HCT116 (cell line): ENCODE measurements around the gene EYA2. TPM values are rescaled to one million over a fixed set of nuclear protein-coding genes. Genes with fewer than 3 reads are reported as not detected.

ENCODE experiments used
- ATAC-seq: fragments of 200-7000 bp; cut with Tn5 transposase; 2 replicates; pipeline ENCODE4 v1.9.1; 2020; ENCODE audit warnings: mild to moderate bottlenecking, moderate library complexity
- BruUV-seq: library from RNA; stranded (reverse); fragments of 400-500 nt; replicated peaks from 2 replicates; lab custom pipeline; 2021; lab: Mats Ljungman, UMichigan
- CTCF ChIA-PET: fragments of 300-600 bp; sonication (Branson Sonifier 250); formaldehyde crosslinking; loops from one replicate; lab custom pipeline; 2021; ENCODE audit warnings: antibody characterized with exemption; lab: Charles Lee
- POLR2A ChIA-PET: fragments of 300-600, 350-600 bp; sonication (Branson Sonifier 250); formaldehyde crosslinking; loops from one replicate; lab custom pipeline; 2021; ENCODE audit warnings: antibody characterized with exemption; lab: Charles Lee
- RAD21 ChIA-PET, 2 experiments: fragments of 300-600 bp; sonication (Branson Sonifier 250); formaldehyde crosslinking; loops; one replicate each; lab custom pipeline; 2023; ENCODE audit warnings: low total read pairs in 2 of 2; ENCODE audit not compliant: uncharacterized antibody in 2 of 2, unreplicated experiment in 2 of 2, low non-redundant PET in 1 of 2; lab: Charles Lee
- DNase-seq: peaks from one replicate; pipeline ENCODE4 v3.0.0-alpha.2; 2010; ENCODE audit warnings: low read depth, low spot score
- H2AFZ ChIP-seq: fragments of 200-600 bp; shearing (Covaris generic), sonication (generic); 2 replicates; pipeline ENCODE4 v1.6.1; 2017; ENCODE audit warnings: low read depth, mixed run types, mixed read lengths, antibody characterized with exemption, low read length; ENCODE audit not compliant: poor library complexity, severe bottlenecking
- H3K27ac ChIP-seq: 2 replicates; pipeline ENCODE4 v1.5.1; 2012; ENCODE audit warnings: low read depth, low read length
- H3K27me3 ChIP-seq: fragments of 200-600 bp; sonication (generic); 2 replicates; pipeline ENCODE4 v1.6.1; 2016; ENCODE audit warnings: mixed run types, low read length, mixed read lengths; ENCODE audit not compliant: insufficient read depth
- H3K36me3 ChIP-seq, 2 experiments: fragments of 200-500 bp in 1 of 2; fragments of 200-600 bp in 1 of 2; sonication (Bioruptor generic) in 1 of 2; sonication (generic) in 1 of 2; 2 replicates each; pipeline versions ENCODE4 v1.5.1 to v1.6.1; 2014 to 2016; ENCODE audit warnings: low read length in 2 of 2, inconsistent platforms in 1 of 2, mixed read lengths in 1 of 2, mixed run types in 1 of 2; ENCODE audit not compliant: insufficient read depth in 2 of 2, control insufficient read depth in 1 of 2
- H3K4me1 ChIP-seq, 2 experiments: fragments of 200-600 bp in 1 of 2; sonication (generic) in 1 of 2; 2 replicates each; pipeline versions ENCODE4 v1.5.1 to v1.6.1; 2012 to 2017; ENCODE audit warnings: low read length in 2 of 2, inconsistent platforms in 1 of 2, mild to moderate bottlenecking in 1 of 2, mixed read lengths in 1 of 2, mixed run types in 1 of 2, moderate library complexity in 1 of 2; ENCODE audit not compliant: insufficient read depth in 2 of 2, control insufficient read depth in 1 of 2
- H3K4me2 ChIP-seq: fragments of 200-600 bp; sonication (generic); 2 replicates; pipeline ENCODE4 v1.6.1; 2017; ENCODE audit warnings: mixed run types, low read length, mixed read lengths
- H3K4me3 ChIP-seq, 2 experiments: fragments of 200-600 bp in 1 of 2; sonication (generic) in 1 of 2; replicated peaks in 1 of 2; 2 replicates each; pipeline ENCODE4 v1.5.1; 2011 to 2016; ENCODE audit warnings: low read length in 2 of 2, control low read depth in 1 of 2, low read depth in 1 of 2, mild to moderate bottlenecking in 1 of 2, mixed read lengths in 1 of 2, mixed run types in 1 of 2
- H3K79me2 ChIP-seq: fragments of 200-600 bp; sonication (generic); 2 replicates; pipeline ENCODE4 v1.6.1; 2017; ENCODE audit warnings: mild to moderate bottlenecking, mixed run types, low read length, moderate library complexity, mixed read lengths; ENCODE audit not compliant: insufficient read depth
- H3K9ac ChIP-seq: fragments of 200-600 bp; sonication (generic); 2 replicates; pipeline ENCODE4 v1.6.1; 2016; ENCODE audit warnings: low read length, mixed read lengths
- H3K9me2 ChIP-seq: fragments of 200-600 bp; sonication (generic), shearing (Covaris generic); 2 replicates; pipeline ENCODE4 v1.6.1; 2017; ENCODE audit warnings: mixed run types, mild to moderate bottlenecking, moderate library complexity; ENCODE audit not compliant: insufficient read depth
- H3K9me3 ChIP-seq, 2 experiments: fragments of 200-500 bp in 1 of 2; fragments of 200-600 bp in 1 of 2; sonication (Bioruptor generic) in 1 of 2; sonication (generic) in 1 of 2; 2 replicates each; pipeline ENCODE4 v1.6.1; 2014 to 2017; ENCODE audit warnings: low read length in 2 of 2, mixed read lengths in 2 of 2, inconsistent platforms in 1 of 2, low read depth in 1 of 2, mild to moderate bottlenecking in 1 of 2, mixed run types in 1 of 2, moderate library complexity in 1 of 2; ENCODE audit not compliant: control insufficient read depth in 1 of 2, insufficient read depth in 1 of 2
- H4K20me1 ChIP-seq: fragments of 200-600 bp; sonication (generic), shearing (Covaris generic); 2 replicates; pipeline ENCODE4 v1.6.1; 2017; ENCODE audit warnings: mixed run types, mild to moderate bottlenecking, moderate library complexity; ENCODE audit not compliant: insufficient read depth
- CBX3 ChIP-seq: IDR thresholded peaks from 2 replicates; pipeline ENCODE4 v1.6.1; 2012; ENCODE audit warnings: low read depth
- ELF1 ChIP-seq: IDR thresholded peaks from 2 replicates; pipeline ENCODE4 v1.6.1; 2012; ENCODE audit warnings: low read depth, borderline replicate concordance
- EZH2 ChIP-seq: fragments of 200-600 bp; sonication (generic); IDR thresholded peaks from 2 replicates; pipeline ENCODE4 v1.6.1; 2017; ENCODE audit warnings: antibody characterized with exemption, mixed run types
- EZH2phosphoT487 ChIP-seq: fragments of 200-600 bp; IDR thresholded peaks from 2 replicates; pipeline ENCODE4 v1.6.1; 2018; ENCODE audit warnings: antibody characterized with exemption, borderline replicate concordance
- FOSL1 ChIP-seq: IDR thresholded peaks from 2 replicates; pipeline ENCODE4 v1.6.1; 2012; ENCODE audit warnings: low read depth
- JUND ChIP-seq: IDR thresholded peaks from 2 replicates; pipeline ENCODE4 v1.6.1; 2012
- POLR2A ChIP-seq: IDR thresholded peaks from 2 replicates; pipeline ENCODE4 v1.7.0; 2011; ENCODE audit warnings: borderline replicate concordance; ENCODE audit not compliant: insufficient read depth, insufficient read length; ENCODE audit errors: extremely low read depth
- POLR2AphosphoS5 ChIP-seq: IDR thresholded peaks from 2 replicates; pipeline ENCODE4 v1.6.1; 2011; ENCODE audit warnings: mild to moderate bottlenecking, low read depth, low read length, moderate library complexity
- RAD21 ChIP-seq: IDR thresholded peaks from 2 replicates; pipeline ENCODE4 v1.6.1; 2012; ENCODE audit warnings: low read depth, mild to moderate bottlenecking
- SIN3A ChIP-seq: IDR thresholded peaks from 2 replicates; pipeline ENCODE4 v1.6.1; 2012; ENCODE audit warnings: low read depth
- SP1 ChIP-seq: IDR thresholded peaks from 2 replicates; pipeline ENCODE4 v1.6.1; 2012; ENCODE audit warnings: low read depth
- SRF ChIP-seq: IDR thresholded peaks from 2 replicates; pipeline ENCODE4 v1.6.1; 2012; ENCODE audit warnings: low read depth
- ZFX ChIP-seq: fragments of 450-650 bp; IDR thresholded peaks from 2 replicates; pipeline ENCODE4 v1.6.1; 2017
- ZNF274 ChIP-seq: fragments of 200-500 bp; sonication (Bioruptor generic); IDR thresholded peaks from 2 replicates; pipeline ENCODE4 v1.6.1; 2014; ENCODE audit warnings: mild to moderate bottlenecking, low read depth, low read length, inconsistent platforms
- intact Hi-C: fragments of 100-400 bp; cut with micrococcal nuclease; formaldehyde crosslinking; loops from 2 replicates; pipeline ENCODE4 v1.10.0; 2022
- total RNA-seq: library from RNA; stranded (reverse); gene quantifications from one replicate; pipeline ENCODE4 v1.2.1, GENCODE V29; 2021; ENCODE audit not compliant: unreplicated experiment
- TF ChIP-seq, protein P1 (sequence below), 3 experiments: fragments of 200-600 bp in 1 of 3; sonication (generic) in 1 of 3; IDR thresholded peaks in 2 of 3; conservative IDR thresholded peaks in 1 of 3; 2 replicates each; pipeline ENCODE4 v1.5.1; 2012 to 2017; ENCODE audit warnings: low read depth in 2 of 3, low read length in 2 of 3, antibody characterized with exemption in 1 of 3, borderline replicate concordance in 1 of 3, control low read depth in 1 of 3, mild to moderate bottlenecking in 1 of 3, mixed read lengths in 1 of 3, mixed run types in 1 of 3, moderate library complexity in 1 of 3; ENCODE audit not compliant: insufficient read depth in 1 of 3
- TF ChIP-seq, protein P2 (sequence below): IDR thresholded peaks from 2 replicates; pipeline ENCODE4 v1.6.1; 2012
- TF ChIP-seq, protein P3 (sequence below): IDR thresholded peaks from 2 replicates; pipeline ENCODE4 v1.6.1; 2012
- TF ChIP-seq, protein P4 (sequence below): IDR thresholded peaks from 2 replicates; pipeline ENCODE4 v1.6.1; 2012; ENCODE audit warnings: low read depth
- TF ChIP-seq, protein P5 (sequence below): IDR thresholded peaks from 2 replicates; pipeline ENCODE4 v1.6.1; 2011; ENCODE audit warnings: mild to moderate bottlenecking, low read length, moderate library complexity; ENCODE audit not compliant: insufficient replicate concordance; ENCODE audit errors: extremely low read depth

EYA2 gene
- total RNA-seq, 1 experiment from 2014 or later: not detected

DNA sequence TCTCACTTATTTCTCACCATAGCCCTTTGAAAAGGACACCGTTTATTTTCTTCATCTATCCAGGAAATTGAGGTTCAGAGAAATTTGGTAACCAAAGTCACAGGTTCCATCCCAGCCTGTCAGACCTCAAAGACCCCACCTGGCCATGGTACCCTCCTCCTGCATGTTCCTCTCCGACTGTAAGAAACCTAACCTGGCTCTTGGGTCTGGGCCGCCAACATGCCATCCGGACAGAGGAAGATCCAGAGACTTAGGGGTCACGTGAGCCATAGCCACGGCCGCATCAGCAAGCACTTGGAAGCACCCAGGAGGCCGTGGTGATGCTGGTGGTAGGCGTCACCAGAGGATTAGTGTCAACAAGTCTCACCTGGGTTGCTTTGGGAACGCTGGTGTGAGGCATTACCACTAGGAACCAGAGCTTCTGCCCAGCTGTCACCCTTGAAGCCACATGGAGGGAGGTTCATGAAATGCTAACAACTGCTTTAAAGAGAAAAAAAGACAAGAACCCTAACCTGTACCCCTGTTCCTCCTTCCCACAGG, 177.1 kb downstream of the EYA2 start:
- Histone ChIP-seq H3K9me2 (no peaks in the 10 kb centered on the region), H3K4me1 (no peaks in the 10 kb centered on the region), H3K9me3 (peaks cover 3 to 23% of the 10 kb centered on the region in 2 experiments; a peak in 3 of 4 replicates), H3K4me2 (no peak overlapping the region), H3K9ac (no peak overlapping the region), H3K79me2 (no peaks in the 10 kb centered on the region), H3K27ac (no peak overlapping the region), H3K4me3 (no peak overlapping the region), H2AFZ (no peak overlapping the region), H3K27me3 (no peaks in the 10 kb centered on the region), H3K36me3 (no peaks in the 10 kb centered on the region), H4K20me1 (no peaks in the 10 kb centered on the region)
- ATAC-seq (no peak), DNase-seq (no peak)
- no TSS peak for BruUV-seq
- POLR2A ChIA-PET: no interaction called here
- no peak for TF ChIP-seq SP1
- TF ChIP-seq JUND: no peak
- no peak for TF ChIP-seq SRF
- TF ChIP-seq SIN3A: no peak
- no peak for TF ChIP-seq POLR2AphosphoS5
- TF ChIP-seq, protein P1, sequence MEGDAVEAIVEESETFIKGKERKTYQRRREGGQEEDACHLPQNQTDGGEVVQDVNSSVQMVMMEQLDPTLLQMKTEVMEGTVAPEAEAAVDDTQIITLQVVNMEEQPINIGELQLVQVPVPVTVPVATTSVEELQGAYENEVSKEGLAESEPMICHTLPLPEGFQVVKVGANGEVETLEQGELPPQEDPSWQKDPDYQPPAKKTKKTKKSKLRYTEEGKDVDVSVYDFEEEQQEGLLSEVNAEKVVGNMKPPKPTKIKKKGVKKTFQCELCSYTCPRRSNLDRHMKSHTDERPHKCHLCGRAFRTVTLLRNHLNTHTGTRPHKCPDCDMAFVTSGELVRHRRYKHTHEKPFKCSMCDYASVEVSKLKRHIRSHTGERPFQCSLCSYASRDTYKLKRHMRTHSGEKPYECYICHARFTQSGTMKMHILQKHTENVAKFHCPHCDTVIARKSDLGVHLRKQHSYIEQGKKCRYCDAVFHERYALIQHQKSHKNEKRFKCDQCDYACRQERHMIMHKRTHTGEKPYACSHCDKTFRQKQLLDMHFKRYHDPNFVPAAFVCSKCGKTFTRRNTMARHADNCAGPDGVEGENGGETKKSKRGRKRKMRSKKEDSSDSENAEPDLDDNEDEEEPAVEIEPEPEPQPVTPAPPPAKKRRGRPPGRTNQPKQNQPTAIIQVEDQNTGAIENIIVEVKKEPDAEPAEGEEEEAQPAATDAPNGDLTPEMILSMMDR (IDR thresholded peaks at IDR 0.05 in 2 of 3, conservative IDR thresholded peaks at IDR 0.05 in 1 of 3; ENCODE audit: borderline replicate concordance in 1 of 3, insufficient read depth in 1 of 3, low read depth in 2 of 3, low read length in 2 of 3): no peak
- TF ChIP-seq, protein P2, sequence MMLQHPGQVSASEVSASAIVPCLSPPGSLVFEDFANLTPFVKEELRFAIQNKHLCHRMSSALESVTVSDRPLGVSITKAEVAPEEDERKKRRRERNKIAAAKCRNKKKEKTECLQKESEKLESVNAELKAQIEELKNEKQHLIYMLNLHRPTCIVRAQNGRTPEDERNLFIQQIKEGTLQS: no peak
- TF ChIP-seq ELF1: no peak
- TF ChIP-seq, protein P3, sequence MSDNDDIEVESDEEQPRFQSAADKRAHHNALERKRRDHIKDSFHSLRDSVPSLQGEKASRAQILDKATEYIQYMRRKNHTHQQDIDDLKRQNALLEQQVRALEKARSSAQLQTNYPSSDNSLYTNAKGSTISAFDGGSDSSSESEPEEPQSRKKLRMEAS: no peak
- TF ChIP-seq FOSL1: no peak
- TF ChIP-seq EZH2phosphoT487: no peak
- no peak for TF ChIP-seq CBX3
- TF ChIP-seq RAD21: no peak
- TF ChIP-seq POLR2A: no peak
- TF ChIP-seq EZH2: no peak
- TF ChIP-seq ZFX: no peak
- TF ChIP-seq, protein P4, sequence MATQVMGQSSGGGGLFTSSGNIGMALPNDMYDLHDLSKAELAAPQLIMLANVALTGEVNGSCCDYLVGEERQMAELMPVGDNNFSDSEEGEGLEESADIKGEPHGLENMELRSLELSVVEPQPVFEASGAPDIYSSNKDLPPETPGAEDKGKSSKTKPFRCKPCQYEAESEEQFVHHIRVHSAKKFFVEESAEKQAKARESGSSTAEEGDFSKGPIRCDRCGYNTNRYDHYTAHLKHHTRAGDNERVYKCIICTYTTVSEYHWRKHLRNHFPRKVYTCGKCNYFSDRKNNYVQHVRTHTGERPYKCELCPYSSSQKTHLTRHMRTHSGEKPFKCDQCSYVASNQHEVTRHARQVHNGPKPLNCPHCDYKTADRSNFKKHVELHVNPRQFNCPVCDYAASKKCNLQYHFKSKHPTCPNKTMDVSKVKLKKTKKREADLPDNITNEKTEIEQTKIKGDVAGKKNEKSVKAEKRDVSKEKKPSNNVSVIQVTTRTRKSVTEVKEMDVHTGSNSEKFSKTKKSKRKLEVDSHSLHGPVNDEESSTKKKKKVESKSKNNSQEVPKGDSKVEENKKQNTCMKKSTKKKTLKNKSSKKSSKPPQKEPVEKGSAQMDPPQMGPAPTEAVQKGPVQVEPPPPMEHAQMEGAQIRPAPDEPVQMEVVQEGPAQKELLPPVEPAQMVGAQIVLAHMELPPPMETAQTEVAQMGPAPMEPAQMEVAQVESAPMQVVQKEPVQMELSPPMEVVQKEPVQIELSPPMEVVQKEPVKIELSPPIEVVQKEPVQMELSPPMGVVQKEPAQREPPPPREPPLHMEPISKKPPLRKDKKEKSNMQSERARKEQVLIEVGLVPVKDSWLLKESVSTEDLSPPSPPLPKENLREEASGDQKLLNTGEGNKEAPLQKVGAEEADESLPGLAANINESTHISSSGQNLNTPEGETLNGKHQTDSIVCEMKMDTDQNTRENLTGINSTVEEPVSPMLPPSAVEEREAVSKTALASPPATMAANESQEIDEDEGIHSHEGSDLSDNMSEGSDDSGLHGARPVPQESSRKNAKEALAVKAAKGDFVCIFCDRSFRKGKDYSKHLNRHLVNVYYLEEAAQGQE: no peak
- no peak for TF ChIP-seq ZNF274
- TF ChIP-seq, protein P5, sequence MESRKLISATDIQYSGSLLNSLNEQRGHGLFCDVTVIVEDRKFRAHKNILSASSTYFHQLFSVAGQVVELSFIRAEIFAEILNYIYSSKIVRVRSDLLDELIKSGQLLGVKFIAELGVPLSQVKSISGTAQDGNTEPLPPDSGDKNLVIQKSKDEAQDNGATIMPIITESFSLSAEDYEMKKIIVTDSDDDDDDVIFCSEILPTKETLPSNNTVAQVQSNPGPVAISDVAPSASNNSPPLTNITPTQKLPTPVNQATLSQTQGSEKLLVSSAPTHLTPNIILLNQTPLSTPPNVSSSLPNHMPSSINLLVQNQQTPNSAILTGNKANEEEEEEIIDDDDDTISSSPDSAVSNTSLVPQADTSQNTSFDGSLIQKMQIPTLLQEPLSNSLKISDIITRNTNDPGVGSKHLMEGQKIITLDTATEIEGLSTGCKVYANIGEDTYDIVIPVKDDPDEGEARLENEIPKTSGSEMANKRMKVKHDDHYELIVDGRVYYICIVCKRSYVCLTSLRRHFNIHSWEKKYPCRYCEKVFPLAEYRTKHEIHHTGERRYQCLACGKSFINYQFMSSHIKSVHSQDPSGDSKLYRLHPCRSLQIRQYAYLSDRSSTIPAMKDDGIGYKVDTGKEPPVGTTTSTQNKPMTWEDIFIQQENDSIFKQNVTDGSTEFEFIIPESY: no peak
- CTCF ChIA-PET: no interaction called here
- RAD21 ChIA-PET: no interaction called here
- intact Hi-C loops: no loop called here
